ENCODE measurements around the gene RNF175. TPM values are rescaled to one million over a fixed set of nuclear protein-coding genes. Genes with fewer than 3 reads are reported as not detected.
A peak's percentile ranks its signal among the peaks of the same experiment; 100 is the strongest.

Gene RNF175
- total and polyA plus RNA-seq, 2 donors: 0.27 to 3.3 TPM

GRCh38 chr4:153778383-153778782 lies 18.6 kb upstream of the RNF175 start:
- no peak overlapping the region for H3K4me3 ChIP-seq (ENCODE audit: low read depth, low read length)
- no peak for DNase-seq (ENCODE audit: extremely low spot score)
- 90% methylated on average over 1 of the region's 1 CpG for WGBS
- H3K27ac ChIP-seq (ENCODE audit: low read depth): no peak overlapping the region
- H3K36me3 ChIP-seq (ENCODE audit: insufficient read depth): no peaks in the 10 kb centered on the region
- no peaks in the 10 kb centered on the region for H3K4me1 ChIP-seq (ENCODE audit: insufficient read depth)

GRCh38 chr4:153777421-153777820 lies 17.6 kb upstream of the RNF175 start:
- no peak overlapping the region for H3K27ac ChIP-seq (ENCODE audit: low read depth)
- no peaks in the 10 kb centered on the region for H3K4me1 ChIP-seq (ENCODE audit: insufficient read depth)
- DNase-seq (ENCODE audit: extremely low spot score): no peak
- no peak overlapping the region for H3K4me3 ChIP-seq (ENCODE audit: low read depth, low read length)
- H3K36me3 ChIP-seq (ENCODE audit: insufficient read depth): no peaks in the 10 kb centered on the region

- H3K4me1 ChIP-seq (ENCODE audit: insufficient read depth): no peaks in the 10 kb centered on the region
- DNase-seq (ENCODE audit: extremely low spot score): no peak
- H3K27ac ChIP-seq (ENCODE audit: low read depth): no peak overlapping the region
- WGBS: 92% methylated on average over 3 of the region's 3 CpGs
- H3K4me3 ChIP-seq (ENCODE audit: low read depth, low read length): no peak overlapping the region
- H3K36me3 ChIP-seq (ENCODE audit: insufficient read depth): no peaks in the 10 kb centered on the region
Measured at GRCh38 chr4:153776601-153777000, 16.8 kb upstream of the RNF175 start.

- Histone ChIP-seq H3K27ac (ENCODE audit: low read depth) (no peak overlapping the region), H3K36me3 (ENCODE audit: insufficient read depth) (no peaks in the 10 kb centered on the region), H3K4me3 (ENCODE audit: low read depth, low read length) (no peak overlapping the region), H3K4me1 (ENCODE audit: insufficient read depth) (no peaks in the 10 kb centered on the region)
- WGBS: 94% methylated on average over 2 of the region's 2 CpGs
- no peak for DNase-seq (ENCODE audit: extremely low spot score)
Measured at GRCh38 chr4:153773236-153773690, 13.4 kb upstream of the RNF175 start.

GRCh38 chr4:153771046-153771445 lies 11.2 kb upstream of the RNF175 start:
- H3K36me3 ChIP-seq (ENCODE audit: insufficient read depth): no peaks in the 10 kb centered on the region
- H3K4me1 ChIP-seq (ENCODE audit: insufficient read depth): no peaks in the 10 kb centered on the region

GRCh38 chr4:153766758-153767157 lies 6.9 kb upstream of the RNF175 start:
- no peak overlapping the region for H3K27ac ChIP-seq (ENCODE audit: low read depth)
- DNase-seq (ENCODE audit: extremely low spot score): no peak

More at GRCh38 chr4:153771046-153771445, 11.2 kb upstream of the RNF175 start:
- no peak for DNase-seq (ENCODE audit: extremely low spot score)
- no peak overlapping the region for H3K27ac ChIP-seq (ENCODE audit: low read depth)
- no peak overlapping the region for H3K4me3 ChIP-seq (ENCODE audit: low read depth, low read length)

GRCh38 chr4:153765894-153766293 lies 6.1 kb upstream of the RNF175 start:
- Histone ChIP-seq H3K4me3 (ENCODE audit: low read depth, low read length) (no peak overlapping the region), H3K36me3 (ENCODE audit: insufficient read depth) (no peaks in the 10 kb centered on the region), H3K4me1 (ENCODE audit: insufficient read depth) (no peaks in the 10 kb centered on the region), H3K27ac (ENCODE audit: low read depth) (no peak overlapping the region)
- WGBS: 91% methylated on average over 8 of the region's 8 CpGs
- no peak for DNase-seq (ENCODE audit: extremely low spot score)

More at GRCh38 chr4:153766758-153767157, 6.9 kb upstream of the RNF175 start:
- no peak overlapping the region for H3K4me3 ChIP-seq (ENCODE audit: low read depth, low read length)
- H3K4me1 ChIP-seq (ENCODE audit: insufficient read depth): no peaks in the 10 kb centered on the region
- WGBS: 91% methylated on average over 6 of the region's 6 CpGs
- no peaks in the 10 kb centered on the region for H3K36me3 ChIP-seq (ENCODE audit: insufficient read depth)

- Histone ChIP-seq H3K36me3 (ENCODE audit: insufficient read depth) (no peaks in the 10 kb centered on the region), H3K27ac (ENCODE audit: low read depth) (no peak overlapping the region), H3K4me1 (ENCODE audit: insufficient read depth) (no peaks in the 10 kb centered on the region), H3K4me3 (ENCODE audit: low read depth, low read length) (no peak overlapping the region)
- DNase-seq (ENCODE audit: extremely low spot score): no peak
- 57% methylated on average over 5 of the region's 5 CpGs for WGBS
Measured at GRCh38 chr4:153764601-153765368, 5.0 kb upstream of the RNF175 start.

GRCh38 chr4:153763404-153763803 lies 3.6 kb upstream of the RNF175 start:
- Histone ChIP-seq H3K4me3 (ENCODE audit: low read depth, low read length) (no peak overlapping the region), H3K27ac (ENCODE audit: low read depth) (no peak overlapping the region), H3K36me3 (ENCODE audit: insufficient read depth) (no peaks in the 10 kb centered on the region), H3K4me1 (ENCODE audit: insufficient read depth) (no peaks in the 10 kb centered on the region)
- 94% methylated on average over 1 of the region's 1 CpG for WGBS
- no peak for DNase-seq (ENCODE audit: extremely low spot score)

GRCh38 chr4:153758688-153759406 lies 977 bp downstream of the RNF175 start:
- peak overlapping the region; percentile 61 for H3K4me3 ChIP-seq (ENCODE audit: low read depth, low read length)
- WGBS: 61% methylated on average over 15 of the region's 15 CpGs
- no peak for DNase-seq (ENCODE audit: extremely low spot score)
- H3K36me3 ChIP-seq (ENCODE audit: insufficient read depth): no peaks in the 10 kb centered on the region
- peaks cover 1% of the 10 kb centered on the region for H3K4me1 ChIP-seq (ENCODE audit: insufficient read depth)
- no peak overlapping the region for H3K27ac ChIP-seq (ENCODE audit: low read depth)

GRCh38 chr4:153758136-153758535 lies 1.7 kb downstream of the RNF175 start:
- no peaks in the 10 kb centered on the region for H3K36me3 ChIP-seq (ENCODE audit: insufficient read depth)
- DNase-seq (ENCODE audit: extremely low spot score): no peak
- H3K4me1 ChIP-seq (ENCODE audit: insufficient read depth): peaks cover 1% of the 10 kb centered on the region
- WGBS: 90% methylated on average over 2 of the region's 2 CpGs
- no peak overlapping the region for H3K27ac ChIP-seq (ENCODE audit: low read depth)
- H3K4me3 ChIP-seq (ENCODE audit: low read depth, low read length): no peak overlapping the region

GRCh38 chr4:153757407-153757806 lies 2.4 kb downstream of the RNF175 start:
- Histone ChIP-seq H3K27ac (ENCODE audit: low read depth) (no peak overlapping the region), H3K4me1 (ENCODE audit: insufficient read depth) (peaks cover 1% of the 10 kb centered on the region), H3K4me3 (ENCODE audit: low read depth, low read length) (no peak overlapping the region), H3K36me3 (ENCODE audit: insufficient read depth) (no peaks in the 10 kb centered on the region)
- no peak for DNase-seq (ENCODE audit: extremely low spot score)
- 75% methylated on average over 1 of the region's 1 CpG for WGBS

GRCh38 chr4:153755186-153755585 lies 4.6 kb downstream of the RNF175 start:
- Histone ChIP-seq H3K36me3 (ENCODE audit: insufficient read depth) (no peaks in the 10 kb centered on the region), H3K4me1 (ENCODE audit: insufficient read depth) (peaks cover 1% of the 10 kb centered on the region), H3K4me3 (ENCODE audit: low read depth, low read length) (no peak overlapping the region), H3K27ac (ENCODE audit: low read depth) (no peak overlapping the region)
- 81% methylated on average over 2 of the region's 2 CpGs for WGBS
- DNase-seq (ENCODE audit: extremely low spot score): no peak

GRCh38 chr4:153750197-153750817 lies 9.5 kb downstream of the RNF175 start:
- H3K4me3 ChIP-seq (ENCODE audit: low read depth, low read length): no peak overlapping the region
- no peaks in the 10 kb centered on the region for H3K4me1 ChIP-seq (ENCODE audit: insufficient read depth)
- 47% methylated on average over 5 of the region's 5 CpGs for WGBS
- H3K27ac ChIP-seq (ENCODE audit: low read depth): no peak overlapping the region
- peak; percentile 39 for DNase-seq (ENCODE audit: extremely low spot score)
- H3K36me3 ChIP-seq (ENCODE audit: insufficient read depth): no peaks in the 10 kb centered on the region
